HG03196 (cell line): ENCODE results near the gene MED17.
"Not testable (repeated sequence)": the region's sequence is repeated elsewhere in the genome, so short reads cannot be mapped to it uniquely, and the experiment has no call there.

Experiments used
- ATAC-seq: cut with Tn5 transposase; IDR thresholded peaks from one replicate; pipeline ENCODE4 v1.9.1; 2021; ENCODE audit not compliant: unreplicated experiment

Gene MED17

DNA sequence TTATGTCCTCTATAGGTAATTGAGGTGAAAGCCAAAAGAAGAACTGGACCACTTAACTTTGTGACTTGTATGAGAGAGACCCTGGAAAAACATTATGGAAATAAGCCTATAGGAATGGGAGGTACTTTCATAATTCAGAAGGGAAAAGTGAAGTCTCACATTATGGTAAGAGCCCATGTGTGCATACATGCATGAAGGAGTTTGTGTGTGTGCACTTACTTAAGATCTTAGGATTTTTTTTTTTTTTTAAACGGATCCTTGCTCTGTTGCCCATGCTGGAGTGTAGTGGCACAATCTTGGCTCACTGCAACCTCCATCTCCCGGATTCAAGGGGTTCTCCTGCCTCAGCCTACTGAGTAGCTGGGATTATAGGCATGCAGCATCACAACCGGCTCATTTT, 26.8 kb upstream of the MED17 start:
- ATAC-seq: no peak

DNA sequence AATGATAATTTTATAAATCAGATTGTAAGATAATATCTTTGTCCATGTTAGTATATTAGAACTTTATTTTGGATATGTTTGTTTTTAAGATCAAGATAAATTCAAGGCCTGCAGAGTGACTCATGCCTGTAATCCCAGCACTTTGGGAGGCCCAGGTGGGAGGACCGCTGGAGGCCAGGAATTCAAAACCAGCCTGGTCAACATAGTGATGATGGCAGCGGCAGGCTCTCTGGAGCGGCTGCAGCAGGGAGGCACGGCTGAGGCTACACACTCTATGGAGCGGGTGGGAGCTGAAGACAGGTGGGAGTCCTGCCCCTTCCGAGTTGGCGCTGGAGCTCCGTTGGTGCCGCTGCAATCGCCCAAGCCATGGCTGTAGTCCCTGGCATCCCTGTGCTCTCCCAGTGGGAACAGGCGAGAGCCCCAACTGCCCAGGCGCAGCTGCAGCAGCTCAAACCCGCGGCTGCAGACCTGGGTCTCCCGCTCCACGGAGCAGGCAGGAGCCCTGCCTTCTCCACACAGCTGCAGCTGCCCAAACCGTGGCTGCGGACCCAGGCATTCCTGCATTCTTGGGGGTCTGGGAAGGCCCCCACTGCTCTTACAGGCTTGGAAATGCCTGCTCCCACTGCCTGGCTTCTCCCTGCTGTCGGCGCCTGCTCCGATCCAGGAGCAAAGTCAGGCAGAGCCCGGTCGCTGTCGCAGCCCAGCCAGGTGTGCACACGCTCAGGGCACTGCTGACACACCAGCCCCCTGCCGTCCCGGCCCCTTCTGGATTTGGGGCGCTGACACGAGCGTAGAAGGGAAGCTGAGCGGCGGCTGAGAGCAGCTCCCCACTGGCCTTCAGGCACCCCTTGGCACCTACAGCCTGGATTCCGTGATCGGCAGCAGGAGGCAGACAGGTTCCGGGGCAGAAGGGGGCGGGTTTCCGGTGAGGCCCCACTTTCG, 25.9 kb upstream of the MED17 start:
- no peak for ATAC-seq

DNA sequence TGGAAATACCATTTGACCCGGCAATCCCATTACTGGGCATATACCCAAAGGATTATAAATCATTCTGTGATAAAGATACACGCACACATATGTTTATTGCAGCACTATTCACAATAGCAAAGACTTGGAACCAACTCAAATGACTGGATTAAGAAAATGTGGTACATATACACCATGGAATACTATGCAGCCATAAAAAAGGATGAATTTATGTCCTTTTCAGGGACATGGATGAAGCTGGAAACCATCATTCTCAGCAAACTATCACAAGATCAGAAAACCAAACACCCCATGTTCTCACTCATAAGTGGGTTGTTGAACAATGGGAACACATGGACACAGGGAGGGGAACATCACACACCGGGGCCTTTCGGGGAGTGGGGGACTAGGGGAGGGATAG, 25.0 kb upstream of the MED17 start:
- not testable (repeated sequence) for ATAC-seq

DNA sequence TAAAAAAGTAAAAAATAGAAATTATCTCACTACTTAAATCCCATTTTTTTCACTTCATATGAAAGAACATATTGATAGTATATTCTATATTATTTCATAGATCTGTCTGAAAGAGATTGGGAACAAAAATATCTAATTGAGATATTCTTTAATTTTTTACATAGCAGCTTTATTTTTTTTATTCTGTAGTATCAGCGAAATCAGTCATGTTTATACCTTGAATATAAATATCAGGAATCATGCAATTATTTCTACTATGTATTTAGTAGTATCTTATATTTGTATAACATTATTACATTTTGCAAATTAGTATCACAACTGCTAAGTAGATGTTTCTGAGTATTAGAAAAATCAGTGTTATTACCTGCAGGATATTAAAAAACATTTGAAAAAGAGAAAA, 22.2 kb upstream of the MED17 start:
- ATAC-seq: no peak

DNA sequence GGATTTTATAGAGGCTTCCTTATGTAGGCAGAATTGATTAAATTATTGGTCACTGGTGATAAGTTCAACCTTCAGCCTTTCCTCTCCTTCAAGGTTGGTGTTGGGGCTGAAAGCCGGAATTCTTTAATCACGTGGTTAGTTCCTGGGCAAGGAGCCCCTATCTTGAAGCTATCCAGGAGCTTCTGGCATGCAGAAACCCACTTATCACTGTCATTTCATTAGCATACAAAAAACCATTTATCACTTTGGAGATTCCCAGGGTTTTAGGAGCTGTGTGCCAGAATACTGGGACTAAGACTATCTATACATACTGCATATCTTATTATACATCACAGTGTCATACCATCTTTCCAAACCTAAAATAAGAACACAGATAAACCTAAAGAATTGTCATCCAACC, 18.5 kb upstream of the MED17 start:
- no peak for ATAC-seq

DNA sequence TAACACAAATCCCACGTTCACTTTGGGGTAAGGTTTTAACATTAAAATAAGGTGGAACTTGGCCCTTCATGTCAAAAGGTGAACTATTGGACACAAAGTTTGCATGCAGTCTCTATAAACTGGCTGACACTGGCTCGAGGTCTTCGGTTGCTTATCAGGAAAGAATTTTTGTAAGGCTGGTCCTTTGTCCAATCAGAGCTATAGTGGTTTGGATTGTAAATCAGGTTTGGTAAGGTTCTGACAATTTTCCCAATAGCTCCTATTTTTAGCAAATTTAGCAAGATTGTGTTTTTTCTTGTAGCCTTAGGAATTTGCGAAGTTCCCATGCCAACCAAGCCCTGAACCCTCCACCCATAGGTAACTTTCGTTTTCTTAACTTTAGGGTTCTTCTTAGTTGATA, 17.6 kb upstream of the MED17 start:
- ATAC-seq: no peak

DNA sequence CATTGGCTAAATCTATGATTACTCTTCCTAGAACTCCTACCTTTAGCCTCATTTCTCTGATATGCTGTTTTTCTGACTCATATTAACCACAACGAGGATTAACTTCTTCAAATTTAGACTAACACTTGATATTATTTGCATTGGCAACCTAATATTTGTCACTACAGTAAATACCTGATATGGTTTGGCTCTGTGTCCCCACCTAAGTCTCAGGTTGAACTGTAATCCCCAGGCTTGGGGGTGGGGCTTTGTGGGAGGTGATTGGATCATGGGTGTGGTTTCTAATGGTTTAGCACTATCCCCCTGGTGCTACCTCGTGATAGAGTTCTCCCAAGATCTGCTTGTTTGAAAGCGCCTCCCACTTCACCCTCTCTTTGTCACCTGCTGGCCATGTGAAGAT, 17.1 kb upstream of the MED17 start:
- no peak for ATAC-seq

DNA sequence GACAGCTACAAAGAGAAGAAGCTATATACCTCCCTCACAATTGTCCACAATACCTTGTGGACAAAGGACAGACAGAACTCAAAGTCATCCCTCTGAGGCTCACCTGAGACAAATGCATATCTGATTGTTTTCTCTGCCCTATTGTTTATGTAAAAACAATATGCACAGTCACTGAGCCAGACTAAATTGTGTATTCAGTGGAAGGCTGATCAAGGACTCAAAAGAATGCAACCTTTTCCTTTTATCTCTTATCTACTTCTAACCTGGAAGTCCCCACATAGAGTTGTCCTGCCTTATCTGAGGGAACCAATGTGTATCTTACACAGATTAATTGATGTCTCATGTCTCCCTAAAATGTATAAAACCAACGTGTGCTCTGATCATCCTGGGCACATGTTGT, 13.9 kb upstream of the MED17 start:
- no peak for ATAC-seq

DNA sequence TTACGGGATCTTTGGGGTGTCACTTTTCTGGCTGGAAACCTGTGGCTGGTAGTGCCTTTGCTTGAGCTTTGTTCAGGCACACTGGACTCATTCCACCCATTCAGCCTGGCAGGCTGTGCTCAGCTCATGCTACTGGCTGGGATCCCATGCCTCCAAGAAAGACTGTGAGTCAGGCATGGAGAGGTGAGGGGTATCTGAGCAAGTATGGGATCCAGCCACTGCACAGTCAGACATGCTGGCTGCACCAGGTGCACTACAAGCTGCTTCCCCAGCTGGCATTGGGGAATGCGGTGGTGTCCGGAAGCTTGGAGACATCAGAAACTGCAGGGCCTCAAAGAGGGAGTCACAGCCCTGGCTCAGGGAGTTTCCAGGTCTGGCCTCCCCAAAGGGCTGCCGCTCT, 12.0 kb upstream of the MED17 start:
- ATAC-seq: no peak

DNA sequence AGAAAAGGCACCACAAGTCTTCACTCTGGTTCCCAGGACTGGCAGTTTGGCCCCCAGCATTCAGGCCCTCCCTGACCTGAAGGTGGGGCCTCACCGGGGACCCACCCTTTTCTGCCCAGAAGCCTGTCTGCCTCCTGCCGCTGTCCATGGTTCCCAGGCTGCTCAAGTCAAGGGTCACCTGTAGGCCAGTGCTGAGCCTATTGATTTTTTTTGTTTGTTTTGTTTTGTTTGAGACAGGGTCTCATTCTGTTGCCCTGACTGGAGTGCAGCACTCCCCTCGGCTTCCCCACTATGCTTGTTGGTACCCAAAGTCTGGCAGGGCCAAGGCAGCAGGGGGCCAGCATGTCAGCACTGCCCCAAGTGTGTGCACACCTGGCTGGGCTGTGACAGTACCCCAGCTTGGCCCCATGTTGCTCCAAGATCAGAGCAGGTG, 11.0 kb upstream of the MED17 start:
- ATAC-seq: no peak

DNA sequence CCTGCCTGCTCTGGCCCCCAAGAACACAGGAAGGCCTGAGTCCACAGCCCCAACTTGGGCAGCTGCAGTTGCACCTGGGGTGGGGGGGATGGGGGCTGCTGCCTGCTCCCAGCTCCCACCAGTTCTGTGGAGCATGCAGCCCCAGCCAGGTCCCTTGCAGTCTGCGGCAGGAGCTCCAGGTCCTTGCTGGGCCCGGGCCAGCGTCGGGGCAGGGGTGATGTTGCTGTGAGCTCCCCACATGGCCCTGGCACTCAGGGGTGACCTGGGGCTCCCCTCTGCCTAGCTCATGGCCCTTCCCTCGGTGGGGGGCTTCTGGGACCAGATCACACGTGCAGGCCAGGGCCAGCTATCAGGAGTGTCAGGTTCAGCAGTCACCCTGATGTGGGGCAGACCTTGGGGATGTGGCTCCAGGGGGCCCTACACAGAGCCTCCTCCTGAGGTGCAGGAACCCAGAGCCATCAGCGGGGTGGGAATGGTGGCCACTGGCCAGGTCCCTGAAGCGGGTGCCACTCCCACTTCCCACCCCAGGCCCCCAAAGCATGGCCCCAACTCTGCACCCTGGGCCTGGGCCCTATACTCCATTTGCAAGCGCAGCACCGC, 10.4 kb upstream of the MED17 start:
- no peak for ATAC-seq

DNA sequence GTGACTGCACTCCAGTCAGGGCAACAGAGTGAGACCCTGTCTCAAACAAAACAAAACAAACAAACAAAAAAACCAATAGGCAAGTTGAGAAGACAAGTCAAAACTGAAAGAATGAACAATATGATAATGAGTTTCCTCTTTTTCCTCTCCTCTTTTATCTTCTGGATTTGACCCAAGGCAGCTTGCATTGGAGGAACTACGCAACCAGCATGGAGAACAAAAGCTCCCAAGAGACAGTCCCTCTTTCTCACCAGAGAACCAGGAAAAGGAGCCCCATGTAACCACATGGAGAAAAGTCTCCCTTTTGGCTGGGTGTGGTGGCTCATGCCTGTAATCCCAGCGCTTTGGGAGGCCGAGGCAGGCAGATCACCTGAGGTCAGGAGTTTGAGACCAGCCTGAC, 9.5 kb upstream of the MED17 start:
- not testable (repeated sequence) for ATAC-seq

DNA sequence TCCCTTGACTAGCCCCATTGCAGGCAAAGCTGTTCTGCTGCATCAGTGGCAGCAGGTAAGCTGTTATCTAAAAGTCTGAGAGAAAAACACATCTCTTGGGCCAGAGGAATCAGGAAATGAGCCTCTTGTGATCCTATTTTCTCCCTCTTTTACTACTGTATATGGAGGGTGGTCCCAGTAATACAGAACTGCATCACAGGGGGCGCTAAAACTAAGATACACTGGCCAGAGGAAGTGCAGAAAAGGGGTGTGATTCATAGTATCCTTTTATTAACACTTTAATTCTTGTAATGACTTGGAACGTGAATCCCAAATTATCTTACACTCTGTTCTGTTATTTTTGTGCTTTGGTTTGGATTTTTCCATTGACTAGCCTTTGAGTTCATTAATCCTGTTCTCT, 8.8 kb upstream of the MED17 start:
- no peak for ATAC-seq

DNA sequence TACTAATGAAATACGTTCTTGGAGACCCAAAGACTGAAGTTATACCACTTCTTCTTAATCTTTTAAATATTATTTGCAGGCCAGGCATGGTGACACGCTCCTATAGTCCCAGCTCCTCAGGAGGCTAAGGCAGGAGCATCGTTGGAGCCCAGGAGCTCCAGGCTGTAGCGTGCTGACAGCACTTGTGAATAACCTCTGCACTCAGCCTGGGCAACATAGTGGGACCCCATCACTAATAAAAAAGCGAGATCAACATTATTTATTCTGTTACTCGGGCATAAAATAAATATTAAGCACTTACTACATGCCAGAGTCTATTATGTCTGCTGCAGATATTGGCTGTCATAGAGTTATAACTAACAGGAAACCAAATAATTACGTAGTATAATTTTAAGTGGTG, 720 bp upstream of the MED17 start:
- ATAC-seq: no peak

DNA sequence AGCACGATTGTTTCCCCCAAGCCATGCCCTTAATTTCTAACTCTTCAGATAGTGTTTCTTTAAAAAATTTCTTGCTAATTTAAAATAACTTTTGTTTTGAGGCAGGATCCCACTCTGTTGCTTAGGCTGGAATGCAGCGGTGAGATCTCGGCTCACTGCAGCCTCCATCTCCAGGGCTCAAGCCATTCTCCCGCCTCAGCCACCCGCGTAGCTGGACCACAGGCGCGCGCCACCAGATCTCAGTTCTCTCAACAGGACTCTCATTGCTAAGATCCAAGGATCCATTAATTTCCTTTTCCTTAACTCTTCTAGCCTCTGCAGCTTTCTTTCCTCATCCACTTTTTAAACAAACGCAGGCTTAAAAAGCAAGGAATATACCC, 327 bp upstream of the MED17 start:
- ATAC-seq: peak; percentile 45

DNA sequence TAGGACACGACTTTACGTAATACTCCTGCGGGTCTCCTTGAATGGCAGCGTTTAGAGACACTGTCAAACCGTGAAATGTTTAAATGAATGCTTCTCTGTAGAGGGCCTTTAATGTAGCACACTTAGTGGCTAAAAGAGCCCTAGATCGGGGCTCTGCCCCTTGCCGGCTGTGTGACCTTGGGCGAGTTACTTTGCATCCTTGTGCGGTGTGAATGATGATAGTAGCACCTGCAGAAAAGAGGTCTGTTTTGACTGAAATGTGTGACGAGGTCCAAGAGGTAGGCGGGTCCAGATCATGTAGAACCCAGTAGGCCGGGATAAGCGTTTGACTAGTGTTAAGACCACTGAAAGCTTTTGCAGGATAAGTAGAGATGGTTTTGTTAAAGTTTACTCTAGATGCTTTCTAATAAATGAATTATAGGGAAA, 866 bp downstream of the MED17 start:
- peak; percentile 19 for ATAC-seq

DNA sequence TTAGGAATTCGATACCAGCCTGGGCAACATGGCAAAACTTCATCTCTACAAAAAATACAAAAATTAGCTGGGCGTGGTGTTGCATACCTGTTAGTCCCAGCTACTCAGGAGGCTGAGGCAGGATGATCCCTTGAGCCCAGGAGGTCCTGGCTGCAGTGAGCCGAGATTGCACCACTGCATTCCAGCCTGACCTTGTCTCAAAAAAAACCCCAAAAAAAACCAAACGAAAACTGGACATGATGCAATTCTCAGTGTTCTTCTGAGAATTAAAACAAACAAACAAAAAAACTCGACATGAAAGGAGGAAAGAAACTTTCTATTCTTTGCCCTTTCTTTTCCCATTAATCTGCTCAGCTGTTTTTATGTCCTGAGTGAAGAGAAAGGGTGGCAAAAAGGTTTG, 7.4 kb downstream of the MED17 start:
- no peak for ATAC-seq

DNA sequence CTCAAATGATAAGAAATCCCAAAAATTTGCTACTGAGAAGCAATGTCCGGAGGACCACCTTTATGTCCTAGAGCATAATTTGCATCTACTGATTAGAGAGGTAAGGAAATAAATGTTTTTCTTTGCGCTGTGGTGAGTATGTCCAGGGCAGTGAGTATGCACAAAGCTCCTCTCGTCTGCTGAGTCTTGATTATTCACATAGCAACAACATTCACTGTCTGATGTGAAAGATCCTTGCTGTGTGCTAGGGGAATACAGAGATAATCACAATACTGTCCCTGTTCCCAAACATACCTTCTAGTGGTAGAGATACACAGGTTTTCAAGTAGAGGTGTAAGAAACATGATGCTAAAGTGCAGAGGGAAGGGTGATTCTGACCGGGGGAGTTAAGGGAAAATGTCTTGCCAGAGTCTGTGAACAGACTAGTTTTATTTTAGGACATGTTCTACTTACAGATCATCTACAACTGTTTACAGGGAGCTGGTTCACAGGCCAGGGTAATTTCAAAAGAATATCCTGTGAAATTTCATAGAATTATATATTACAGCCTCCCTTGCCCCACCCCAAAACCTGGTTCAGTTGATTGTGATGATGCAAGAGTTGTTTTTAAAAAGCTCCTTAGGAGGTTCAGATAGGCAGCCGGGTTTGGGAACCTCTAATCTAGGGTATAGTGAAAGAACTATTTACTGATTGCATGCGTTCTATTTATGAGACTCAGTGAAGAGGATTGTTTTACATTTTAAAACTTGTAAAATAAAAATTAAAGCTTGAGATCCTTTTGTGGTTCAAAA, 12.6 kb downstream of the MED17 start:
- ATAC-seq: no peak

DNA sequence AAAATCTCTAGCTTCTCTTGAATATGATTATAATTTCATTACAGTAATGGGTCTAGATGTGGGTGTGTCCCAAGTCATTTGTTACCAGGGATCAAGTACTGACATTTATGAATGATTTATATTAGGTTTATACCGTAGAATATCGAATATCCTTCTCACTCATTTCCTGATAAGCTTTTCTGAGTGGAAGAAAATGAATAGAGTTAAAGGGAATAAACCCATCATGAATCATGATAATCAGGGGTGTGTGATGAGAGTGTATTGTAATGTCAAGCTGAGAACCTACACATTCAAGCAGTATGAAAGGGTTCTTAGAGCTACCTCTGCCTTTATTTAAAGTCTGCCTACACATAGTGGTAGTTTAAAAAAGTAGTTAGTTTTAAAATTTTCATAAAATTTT, 17.3 kb downstream of the MED17 start:
- ATAC-seq: no peak

DNA sequence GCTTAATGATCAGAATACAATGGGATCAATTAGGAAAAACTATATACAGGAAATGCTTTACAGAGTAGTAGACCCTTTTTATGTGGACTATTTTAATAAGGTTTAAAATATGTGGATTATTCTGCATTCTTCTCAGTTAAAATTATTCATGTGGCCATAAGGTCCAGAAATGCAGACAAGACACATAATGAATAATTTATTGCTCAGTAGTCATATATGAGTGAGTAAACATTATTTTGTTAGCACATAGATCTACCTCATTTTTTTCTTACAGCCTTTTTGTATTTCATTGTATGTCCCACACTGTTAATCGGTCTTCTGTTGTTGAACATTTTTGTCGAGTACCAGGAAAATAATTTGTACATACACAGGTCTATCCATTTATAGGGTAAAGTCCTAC, 20.8 kb downstream of the MED17 start:
- ATAC-seq: no peak

DNA sequence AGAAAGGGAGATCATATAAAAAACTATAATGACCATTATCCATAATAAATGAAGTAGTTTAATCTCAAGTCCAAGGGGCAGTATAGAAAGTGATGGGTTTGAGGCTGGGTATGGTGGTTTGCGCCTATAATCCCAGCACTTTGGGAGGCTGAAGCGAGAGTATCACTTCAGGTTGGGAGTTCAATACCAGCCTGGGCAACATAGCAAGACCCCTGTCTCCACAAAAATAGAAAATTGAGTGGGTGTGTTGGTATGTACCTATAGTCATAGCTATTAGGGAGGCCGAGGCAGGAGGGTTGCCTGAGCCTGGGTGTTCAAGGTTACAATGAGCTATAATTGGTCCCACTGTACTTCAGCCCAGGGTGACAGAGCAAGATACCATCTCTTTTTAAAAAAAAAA, 23.9 kb downstream of the MED17 start:
- no peak for ATAC-seq

DNA sequence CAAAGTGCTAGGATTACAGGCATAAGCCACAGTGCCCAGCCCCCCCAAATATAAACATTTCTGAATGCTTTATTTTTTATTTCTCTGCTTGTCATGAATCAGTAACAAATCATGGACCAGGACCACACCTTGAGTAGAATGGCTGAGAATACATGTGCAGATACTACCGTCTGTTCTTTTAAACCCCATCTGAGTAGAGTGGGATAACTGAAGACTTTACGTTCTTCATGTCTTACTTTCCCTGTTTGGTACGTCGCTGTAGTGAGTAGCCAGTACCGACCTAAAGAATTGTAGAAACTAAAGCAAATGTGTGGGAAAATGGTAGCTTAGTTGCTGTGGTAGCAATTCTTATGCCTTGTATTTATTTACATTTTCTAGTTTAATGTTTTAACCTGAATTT, 29.9 kb downstream of the MED17 start:
- no peak for ATAC-seq
